ENCODE results near the gene CFAP91.

CFAP91 gene

DNA sequence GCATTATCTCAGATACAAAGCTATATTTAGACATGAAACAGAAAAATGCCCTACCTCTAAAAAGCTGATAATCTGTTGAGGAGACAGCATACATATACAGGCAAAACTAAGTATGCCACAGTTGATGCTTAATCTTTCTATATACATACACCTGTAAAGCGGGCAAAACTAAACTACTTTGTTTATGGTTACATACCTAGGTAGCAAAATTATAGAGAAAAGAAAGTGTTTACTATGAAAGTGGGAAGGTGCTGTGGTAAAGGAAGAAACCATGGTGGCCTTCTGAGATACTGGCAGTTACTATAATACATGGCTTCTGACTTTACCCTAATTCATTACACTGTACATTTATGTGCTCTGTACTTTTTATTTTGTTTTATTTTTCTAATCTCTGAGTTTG, 43.1 kb downstream of the CFAP91 start:
- no peak for DNase-seq

DNA sequence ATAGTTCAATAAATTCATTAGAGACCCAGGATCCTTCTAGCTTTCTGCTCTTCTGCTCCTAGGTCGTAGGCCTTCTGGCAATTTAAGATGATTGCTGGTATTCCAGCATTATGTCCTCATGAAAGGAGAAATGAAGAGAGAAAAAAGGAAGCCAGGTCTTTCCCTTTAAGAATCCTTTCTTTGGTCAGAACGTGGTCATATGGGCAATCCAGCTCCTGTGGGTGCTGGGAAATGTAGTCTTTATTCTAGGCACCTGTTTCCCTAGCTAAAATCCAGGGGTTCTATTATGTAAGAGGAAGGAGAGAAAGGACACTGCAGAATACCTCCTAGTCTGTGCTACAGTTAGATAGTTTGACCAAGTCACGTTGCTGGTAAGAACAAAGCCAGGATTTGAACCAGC, 43.6 kb downstream of the CFAP91 start:
- DNase-seq = no peak

DNA sequence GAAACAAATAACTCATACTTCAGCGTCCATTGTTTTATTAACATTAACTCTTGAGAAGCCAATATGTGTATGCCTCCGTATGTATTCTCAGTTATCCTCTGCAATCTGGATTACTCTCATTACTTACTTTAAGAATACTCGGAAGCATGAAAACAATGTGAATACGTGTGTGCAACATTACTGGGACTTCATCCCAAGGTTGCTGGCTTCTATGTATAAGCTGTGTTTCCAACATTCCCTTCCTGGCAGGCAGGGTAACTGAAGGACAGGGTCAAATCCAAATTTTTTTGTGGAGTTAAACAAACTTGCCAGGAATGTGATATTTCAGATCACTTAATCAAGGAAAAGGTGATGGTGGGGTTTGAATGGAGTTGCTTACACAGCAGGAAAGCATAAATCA, 44.5 kb downstream of the CFAP91 start:
- no peak for DNase-seq

DNA sequence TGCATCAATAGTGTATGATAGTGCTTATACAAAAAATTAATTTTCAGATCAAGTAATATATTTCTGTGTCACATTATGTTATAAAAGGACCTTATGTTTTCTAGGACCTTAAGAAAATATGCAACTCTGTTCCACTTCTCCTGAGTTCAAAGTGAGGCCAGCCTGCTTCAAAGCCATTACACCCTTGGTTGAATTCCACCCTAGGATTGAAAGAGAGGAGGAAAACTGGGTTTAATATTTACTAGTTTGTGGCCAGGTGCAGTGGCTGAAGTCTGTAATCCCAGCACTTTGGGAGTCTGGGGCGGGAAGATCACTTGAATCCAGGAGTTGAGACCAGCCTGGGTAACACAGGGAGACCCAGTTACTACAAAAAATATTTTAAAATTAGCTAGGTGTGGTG, 46.2 kb downstream of the CFAP91 start:
- DNase-seq = no peak

DNA sequence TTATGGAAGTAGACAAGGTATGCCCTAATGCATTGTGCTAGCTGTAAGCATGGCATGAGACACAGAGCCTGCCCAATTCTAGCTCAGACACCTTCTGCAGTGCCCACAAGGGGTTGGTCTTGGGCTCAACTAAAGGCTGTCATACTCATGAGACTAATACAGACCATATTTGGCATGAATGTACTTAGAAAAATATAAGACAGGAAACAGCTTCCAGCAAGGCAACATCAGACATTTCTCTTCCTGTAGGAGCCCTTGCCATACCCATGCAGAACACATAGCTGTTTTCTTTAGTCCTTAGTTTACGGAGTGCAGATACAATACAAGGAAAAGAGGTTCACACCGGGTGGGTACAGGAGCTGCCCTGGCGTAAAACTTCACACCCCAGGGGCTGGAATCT, 48.6 kb downstream of the CFAP91 start:
- DNase-seq = no peak

All from NCI-H1930 (cell line).